Pancreas (tissue), 10 donors: ENCODE results near the gene DCDC2B. TPM values are rescaled to one million over a fixed set of nuclear protein-coding genes. Genes with fewer than 3 reads are reported as not detected.
A peak's percentile ranks its signal among the peaks of the same experiment; 100 is the strongest.

Source experiments
- ATAC-seq, 4 donors: fragments of 200-7000 bp; cut with Tn5 transposase; one replicate each; pipeline versions ENCODE4 v1.8.0 to v1.9.1; 2020; ENCODE audit warnings: mild to moderate bottlenecking in 4 of 4, moderate library complexity in 4 of 4
- DNase-seq, 6 donors: peaks; one replicate each; pipeline ENCODE4 v3.0.0-alpha.2; 2020
- FAIRE-seq: peaks from 2 replicates; lab custom pipeline; 2012; peaks lifted over from hg19 to GRCh38; lab: Jason Lieb, UNC
- H3K27ac ChIP-seq, 4 donors: fragments of 200-600 bp; sonication (generic); 1 replicate in 3 of 4; 2 replicates in 1 of 4; pipeline versions ENCODE4 v1.5.0 to v1.8.0; 2020
- H3K27me3 ChIP-seq, 4 donors: fragments of 200-600 bp; one replicate each; pipeline ENCODE4 v1.8.0; 2021
- H3K36me3 ChIP-seq, 3 donors: fragments of 200-600 bp; sonication (generic) in 1 of 3; one replicate each; pipeline versions ENCODE4 v1.5.0 to v1.8.0; 2020 to 2021
- H3K4me1 ChIP-seq, 3 donors: fragments of 200-600 bp; one replicate each; pipeline ENCODE4 v1.8.0; 2021
- H3K4me3 ChIP-seq, 4 donors: fragments of 200-600 bp; sonication (generic) in 2 of 4; one replicate each; pipeline versions ENCODE4 v1.5.0 to v1.8.0; 2020 to 2021
- H3K9me3 ChIP-seq, 4 donors: fragments of 200-600 bp; one replicate each; pipeline ENCODE4 v1.8.0; 2021
- WGBS, 2 donors: extraction: QIAGEN DNeasy Blood & Tissue Kit; methylation state at CpG; one replicate each; pipeline ENCODE4 v1.1.7; 2013; 5-methylcytosine and 5-hydroxymethylcytosine counted together
- intact Hi-C, 3 donors: fragments of 100-400 bp; cut with DNase I; formaldehyde crosslinking; loops; one replicate each; pipeline versions ENCODE4 v1.11.1 to v1.14.2; 2022
- polyA plus RNA-seq, 2 donors: library from polyadenylated mRNA; stranded (reverse); fragments of 200-250 nt; gene quantifications; one replicate each; pipeline ENCODE4 v1.2.3, GENCODE V29; 2013
- total RNA-seq, 6 donors: library from RNA; stranded (reverse); fragmentation: NEBNext Ultra II Directional in 4 of 6; extraction: Animal tissue kit (Norgen Biotek cat#: 25700) in 4 of 6; gene quantifications; one replicate each; pipeline versions ENCODE4 v1.2.1 to v1.2.4, GENCODE V29; 2021 to 2023
- TF ChIP-seq, protein P1 (sequence below), 4 donors: fragments of 200-600 bp; sonication (generic) in 3 of 4; IDR thresholded peaks; one replicate each; pipeline versions ENCODE4 v1.5.0 to v1.8.0; 2021; ENCODE audit warnings: antibody characterized with exemption in 4 of 4
- donor health status: healthy with polysubstance abuse.
- donor health status: DM: no; HTN: no; CAD: no; lungs with moderate emphysema.
- donor health status: DM: no; HTN: no; CAD: no.
- donor health status: control.
- donor health status: control.
- donor health status: Bipolar disorder and iron deficiency.
- donor health status: DM: yes; HTN: yes; CAD: no.
- donor health status: DM: no; HTN: no; CAD: no.
- donor health status: DM: no; HTN: no; CAD: no.
- donor health status: DM: yes; HTN: yes; CAD: no.

DCDC2B gene
- total and polyA plus RNA-seq, 8 donors: 0.05 to 0.11 TPM; not detected in 6

- ATAC-seq: no peak
- H3K4me3 ChIP-seq: no peak overlapping the region
- intact Hi-C loops: no loop called here
- no peak overlapping the region for H3K27ac ChIP-seq
- 39 to 41% methylated on average over 7 of the region's 7 CpGs for WGBS, 2 donors
- no peak for DNase-seq
- H3K9me3 ChIP-seq: no peaks in the 10 kb centered on the region
- FAIRE-seq: no peak
- TF ChIP-seq, protein P1, sequence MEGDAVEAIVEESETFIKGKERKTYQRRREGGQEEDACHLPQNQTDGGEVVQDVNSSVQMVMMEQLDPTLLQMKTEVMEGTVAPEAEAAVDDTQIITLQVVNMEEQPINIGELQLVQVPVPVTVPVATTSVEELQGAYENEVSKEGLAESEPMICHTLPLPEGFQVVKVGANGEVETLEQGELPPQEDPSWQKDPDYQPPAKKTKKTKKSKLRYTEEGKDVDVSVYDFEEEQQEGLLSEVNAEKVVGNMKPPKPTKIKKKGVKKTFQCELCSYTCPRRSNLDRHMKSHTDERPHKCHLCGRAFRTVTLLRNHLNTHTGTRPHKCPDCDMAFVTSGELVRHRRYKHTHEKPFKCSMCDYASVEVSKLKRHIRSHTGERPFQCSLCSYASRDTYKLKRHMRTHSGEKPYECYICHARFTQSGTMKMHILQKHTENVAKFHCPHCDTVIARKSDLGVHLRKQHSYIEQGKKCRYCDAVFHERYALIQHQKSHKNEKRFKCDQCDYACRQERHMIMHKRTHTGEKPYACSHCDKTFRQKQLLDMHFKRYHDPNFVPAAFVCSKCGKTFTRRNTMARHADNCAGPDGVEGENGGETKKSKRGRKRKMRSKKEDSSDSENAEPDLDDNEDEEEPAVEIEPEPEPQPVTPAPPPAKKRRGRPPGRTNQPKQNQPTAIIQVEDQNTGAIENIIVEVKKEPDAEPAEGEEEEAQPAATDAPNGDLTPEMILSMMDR (IDR thresholded peaks at IDR 0.05): no peak
- peaks cover 0 to 10% (median 0%) of the 10 kb centered on the region in 3 donors for H3K4me1 ChIP-seq
- no peaks in the 10 kb centered on the region for H3K27me3 ChIP-seq
- no peaks in the 10 kb centered on the region for H3K36me3 ChIP-seq
These were observed 33.5 kb downstream of the DCDC2B start for GRCh38 chr1:32242341-32242851.

DNA sequence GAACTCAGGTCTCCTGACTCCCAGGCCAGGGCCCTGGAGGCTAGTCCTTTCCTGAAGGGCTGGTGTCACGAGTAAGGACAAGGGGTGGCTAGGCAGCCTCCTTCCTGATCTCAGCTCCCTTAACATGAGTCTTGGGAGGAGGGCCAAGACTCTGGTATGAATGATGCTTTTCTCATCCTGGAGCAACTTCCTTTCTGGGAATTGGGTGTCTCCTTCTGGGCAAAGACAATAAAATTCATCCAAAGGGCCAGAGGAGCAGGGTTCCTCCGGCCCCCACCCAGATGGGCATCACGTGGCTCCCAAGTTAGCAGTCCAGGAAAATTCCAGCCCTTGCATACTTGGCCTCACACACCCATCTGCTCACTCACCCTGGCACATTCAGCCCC lies 38.0 kb downstream of the DCDC2B start, which contains the start of gene FAM167B:
FAM167B (plus strand) TSS at position 335 of the 386 bp plus-strand sequence. CDS start 200 bp downstream, outside the sequence.
- Histone ChIP-seq H3K27me3 (no peaks in the 10 kb centered on the region), H3K9me3 (no peaks in the 10 kb centered on the region), H3K27ac (peak within 1 kb of the TSS in 2 of 4 donors; percentile 24 to 41), H3K36me3 (no peaks in the 10 kb centered on the region), H3K4me3 (no peak within 1 kb of the TSS), H3K4me1 (peaks cover 0 to 6% (median 0%) of the 10 kb centered on the region in 3 donors)
- DNase-seq (no peak), ATAC-seq (no peak), FAIRE-seq (no peak)
- intact Hi-C loops: no loop called here
- TF ChIP-seq, protein P1 (IDR thresholded peaks at IDR 0.05): no peak
- WGBS, 2 donors: 80 to 84% methylated on average over 3 of the region's 3 CpGs

GRCh38 chr1:32247452-32247851 lies 38.6 kb downstream of the DCDC2B start:
- H3K27ac ChIP-seq: peak overlapping the region in 2 of 4 donors; percentile 24 to 41
- no peaks in the 10 kb centered on the region for H3K9me3 ChIP-seq
- TF ChIP-seq, protein P1 (IDR thresholded peaks at IDR 0.05): no peak
- 72 to 77% methylated on average over 11 to 12 of the region's 12 CpGs for WGBS, 2 donors
- no peaks in the 10 kb centered on the region for H3K36me3 ChIP-seq
- H3K4me1 ChIP-seq: peaks cover 0 to 5% (median 0%) of the 10 kb centered on the region in 3 donors
- intact Hi-C loops: no loop called here
- peak in 3 of 6 donors; percentile 58 to 70 (median 60) for DNase-seq
- H3K27me3 ChIP-seq: no peaks in the 10 kb centered on the region
- ATAC-seq: no peak
- no peak overlapping the region for H3K4me3 ChIP-seq
- FAIRE-seq: no peak

DNA sequence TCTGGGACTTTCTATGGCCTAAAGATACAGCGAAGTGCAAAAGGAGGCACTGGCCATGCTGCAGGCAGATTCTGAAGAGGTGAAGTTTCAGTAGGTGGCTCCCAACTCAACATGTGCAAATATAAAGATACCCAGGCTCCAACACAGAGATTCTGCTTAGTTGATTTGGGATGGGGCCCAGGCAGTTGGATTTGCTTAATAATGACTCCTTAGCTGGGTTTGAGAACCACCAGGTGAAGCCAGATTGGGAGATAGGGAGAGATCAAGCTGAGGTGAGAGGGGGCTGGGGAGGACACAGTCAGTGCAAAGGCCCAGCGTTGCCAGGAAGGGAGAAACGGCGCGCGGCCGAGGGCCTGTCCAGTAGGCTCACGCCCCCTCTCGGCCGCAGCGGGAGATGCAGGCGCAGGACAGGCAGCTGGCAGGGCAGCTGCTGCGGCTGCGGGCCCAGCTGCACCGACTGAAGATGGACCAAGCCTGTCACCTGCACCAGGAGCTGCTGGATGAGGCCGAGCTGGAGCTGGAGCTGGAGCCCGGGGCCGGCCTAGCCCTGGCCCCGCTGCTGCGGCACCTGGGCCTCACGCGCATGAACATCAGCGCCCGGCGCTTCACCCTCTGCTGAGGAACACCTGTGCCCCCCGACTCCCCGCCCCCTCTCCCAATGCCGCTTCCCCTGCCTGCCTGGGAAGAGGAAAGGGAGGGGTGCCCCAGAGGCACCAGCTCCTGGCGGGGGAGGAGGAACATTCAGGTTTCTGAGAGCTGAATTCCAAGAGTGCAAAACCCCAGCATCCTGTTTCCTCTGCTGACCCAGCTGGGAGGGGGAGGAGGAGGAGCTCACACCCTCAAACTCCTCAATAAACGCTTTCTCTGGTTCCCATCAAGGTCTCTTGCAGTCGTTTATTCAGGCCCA lies 39.3 kb downstream of the DCDC2B start:
- Histone ChIP-seq H3K9me3 (no peaks in the 10 kb centered on the region), H3K27me3 (no peaks in the 10 kb centered on the region), H3K4me3 (peak overlapping the region in 1 of 4 donors; percentile 18), H3K27ac (peak overlapping the region in 1 of 4 donors; percentile 41), H3K36me3 (no peaks in the 10 kb centered on the region), H3K4me1 (peaks cover 0 to 5% (median 0%) of the 10 kb centered on the region in 3 donors)
- TF ChIP-seq, protein P1 (IDR thresholded peaks at IDR 0.05): peak; percentile 79 to 86 (median 82)
- peak; percentile 74 to 96 (median 87) for DNase-seq
- 9 to 10% methylated on average over 24 to 31 of the region's 31 CpGs for WGBS, 2 donors
- intact Hi-C loops: no loop called here
- FAIRE-seq: no peak
- peak; percentile 79 to 97 (median 89) for ATAC-seq
